GM21529 (cell line): ENCODE results near the gene ACP1.

Source experiments
- ATAC-seq: cut with Tn5 transposase; IDR thresholded peaks from one replicate; pipeline ENCODE4 v1.9.1; 2021; ENCODE audit not compliant: unreplicated experiment

ACP1 gene

GRCh38 chr2:279956-280649 is 15.4 kb downstream of the ACP1 start:
- ATAC-seq, result no peak

GRCh38 chr2:280650-281110 is 15.9 kb downstream of the ACP1 start:
- no peak for ATAC-seq

- no peak for ATAC-seq
Measured at GRCh38 chr2:281381-281780, 16.6 kb downstream of the ACP1 start.

- no peak for ATAC-seq
Measured at GRCh38 chr2:282371-283263, 17.9 kb downstream of the ACP1 start.

GRCh38 chr2:283996-284794 is 19.4 kb downstream of the ACP1 start:
- ATAC-seq, result no peak

GRCh38 chr2:284896-285492 is 20.2 kb downstream of the ACP1 start:
- no peak for ATAC-seq

- ATAC-seq, result no peak
Measured at GRCh38 chr2:285531-285930, 20.8 kb downstream of the ACP1 start.

GRCh38 chr2:286035-286434 is 21.3 kb downstream of the ACP1 start:
- ATAC-seq, result no peak

- no peak for ATAC-seq
Measured at GRCh38 chr2:286774-287392, 22.1 kb downstream of the ACP1 start.

GRCh38 chr2:287471-287885 is 22.7 kb downstream of the ACP1 start:
- no peak for ATAC-seq

- ATAC-seq, result no peak
Measured at GRCh38 chr2:287911-288757, 23.4 kb downstream of the ACP1 start, which contains the start of gene ALKAL2. Gene ALKAL2 (minus strand): TSS chr2:288091. CDS start chr2:287835, 256 bp downstream.

- no peak for ATAC-seq
Measured at GRCh38 chr2:288758-289361, 24.1 kb downstream of the ACP1 start.

- ATAC-seq, result no peak
Measured at GRCh38 chr2:289362-290089, 24.8 kb downstream of the ACP1 start.

GRCh38 chr2:290090-290722 is 25.5 kb downstream of the ACP1 start:
- ATAC-seq, result no peak

- no peak for ATAC-seq
Measured at GRCh38 chr2:295090-295489, 30.3 kb downstream of the ACP1 start.

GRCh38 chr2:296354-296753 is 31.6 kb downstream of the ACP1 start:
- ATAC-seq, result no peak

- no peak for ATAC-seq
Measured at GRCh38 chr2:305366-305765, 40.6 kb downstream of the ACP1 start.
